Cardiac muscle cell (in vitro differentiated cells and primary cell): ENCODE results near the gene NRN1L. TPM values are rescaled to one million over a fixed set of nuclear protein-coding genes. Genes with fewer than 3 reads are reported as not detected.

Experiments
- DNase-seq, 2 donors: peaks; one replicate each; pipeline versions ENCODE4 v3.0.0 to v3.0.0-alpha.2; 2010 to 2017; ENCODE audit warnings: low read depth in 1 of 2, low spot score in 1 of 2
- H3K27ac ChIP-seq: fragments of 200-600 bp; sonication (generic); 2 replicates; pipeline ENCODE4 v1.5.1; 2016
- H3K27me3 ChIP-seq: fragments of 200-600 bp; sonication (generic); 2 replicates; pipeline ENCODE4 v1.6.0; 2016; ENCODE audit warnings: control low read depth
- H3K36me3 ChIP-seq: fragments of 200-600 bp; sonication (generic); 2 replicates; pipeline ENCODE4 v1.5.1; 2016; ENCODE audit warnings: control low read depth
- H3K4me1 ChIP-seq: fragments of 200-600 bp; sonication (generic); 2 replicates; pipeline ENCODE4 v1.8.1; 2017; ENCODE audit warnings: low read depth, mild to moderate bottlenecking, mixed run types
- H3K4me3 ChIP-seq: fragments of 200-600 bp; sonication (generic); 2 replicates; pipeline ENCODE4 v1.5.1; 2016; ENCODE audit warnings: mild to moderate bottlenecking
- H3K9me3 ChIP-seq: fragments of 200-600 bp; sonication (generic); 2 replicates; pipeline ENCODE4 v1.5.1; 2017; ENCODE audit warnings: low read depth, mild to moderate bottlenecking, control low read depth
- CTCF ChIP-seq: IDR thresholded peaks from 2 replicates; pipeline ENCODE4 v1.5.1; 2012; ENCODE audit warnings: low read depth, mild to moderate bottlenecking, low read length
- polyA plus RNA-seq: library from polyadenylated mRNA; unstranded; fragments of >200 nt; fragmentation: Nextera tagmentation; extraction: Ambion mirVana; gene quantifications from 2 replicates; pipeline ENCODE4 v1.2.1, GENCODE V29; 2016
- total RNA-seq: library from RNA; depleted of rRNA; stranded (reverse); fragments of >200 nt; gene quantifications from 2 replicates; pipeline ENCODE4 v1.2.3, GENCODE V29; 2016

Gene NRN1L
- total and polyA plus RNA-seq, 2 experiments from 2014 or later: 0.73 to 4.8 TPM

- peaks cover 9% of the 10 kb centered on the region for H3K4me1 ChIP-seq
- H3K27me3 ChIP-seq: no peaks in the 10 kb centered on the region
- no peak for DNase-seq
- no peak for TF ChIP-seq CTCF
- peak overlapping the region; percentile 98 for H3K27ac ChIP-seq
- peak overlapping the region; percentile 96 for H3K4me3 ChIP-seq
- H3K9me3 ChIP-seq: no peaks in the 10 kb centered on the region
- H3K36me3 ChIP-seq: no peaks in the 10 kb centered on the region
Measured at GRCh38 chr16:67893743-67894399, 9.2 kb downstream of the NRN1L start.

GRCh38 chr16:67897231-67897630 lies 12.5 kb downstream of the NRN1L start:
- no peaks in the 10 kb centered on the region for H3K9me3 ChIP-seq
- peaks cover 20% of the 10 kb centered on the region for H3K4me1 ChIP-seq
- no peaks in the 10 kb centered on the region for H3K36me3 ChIP-seq
- DNase-seq: peak in 1 of 2 donors; percentile 51
- no peak for TF ChIP-seq CTCF
- no peak overlapping the region for H3K4me3 ChIP-seq
- H3K27ac ChIP-seq: no peak overlapping the region
- no peaks in the 10 kb centered on the region for H3K27me3 ChIP-seq

- Histone ChIP-seq H3K4me1 (peaks cover 10% of the 10 kb centered on the region), H3K36me3 (no peaks in the 10 kb centered on the region), H3K9me3 (no peaks in the 10 kb centered on the region), H3K27me3 (no peaks in the 10 kb centered on the region), H3K4me3 (no peak overlapping the region), H3K27ac (no peak overlapping the region)
- DNase-seq: no peak
- no peak for TF ChIP-seq CTCF
Measured at GRCh38 chr16:67901734-67902133, 17.0 kb downstream of the NRN1L start.

GRCh38 chr16:67902831-67903230 lies 18.1 kb downstream of the NRN1L start:
- no peak for TF ChIP-seq CTCF
- no peak for DNase-seq
- Histone ChIP-seq H3K4me1 (peaks cover 10% of the 10 kb centered on the region), H3K9me3 (no peaks in the 10 kb centered on the region), H3K27ac (no peak overlapping the region), H3K27me3 (no peaks in the 10 kb centered on the region), H3K4me3 (no peak overlapping the region), H3K36me3 (no peaks in the 10 kb centered on the region)

GRCh38 chr16:67907397-67908180 lies 22.9 kb downstream of the NRN1L start:
- no peaks in the 10 kb centered on the region for H3K27me3 ChIP-seq
- H3K4me3 ChIP-seq: no peak overlapping the region
- no peak for TF ChIP-seq CTCF
- H3K9me3 ChIP-seq: no peaks in the 10 kb centered on the region
- H3K4me1 ChIP-seq: no peaks in the 10 kb centered on the region
- no peak for DNase-seq
- H3K36me3 ChIP-seq: peaks cover 8% of the 10 kb centered on the region
- no peak overlapping the region for H3K27ac ChIP-seq
